ENCODE data around the gene TDP2. TPM values are rescaled to one million over a fixed set of nuclear protein-coding genes. Genes with fewer than 3 reads are reported as not detected.

The TDP2 gene
- total RNA-seq, 1 experiment from 2014 or later, result 30.2 TPM

GRCh38 chr6:24709014-24709711 lies 42.5 kb upstream of the TDP2 start:
- RAD21 ChIA-PET (ENCODE audit: low non-redundant PET in 1 of 2, low total read pairs in 2 of 2, uncharacterized antibody in 2 of 2, unreplicated experiment in 2 of 2), result no interaction called here
- H4K20me1 ChIP-seq (ENCODE audit: insufficient read depth), result peaks cover 33% of the 10 kb centered on the region

More at GRCh38 chr6:24709014-24709711, 42.5 kb upstream of the TDP2 start:
- H3K9ac ChIP-seq (ENCODE audit: low read length), result no peak overlapping the region
- peaks cover 57% of the 10 kb centered on the region for H3K79me2 ChIP-seq (ENCODE audit: insufficient read depth, low read length)
- H3K4me1 ChIP-seq (ENCODE audit: control insufficient read depth in 1 of 2, insufficient read depth in 2 of 2, low read length in 2 of 2), result no peaks in the 10 kb centered on the region
- CTCF ChIA-PET, result interaction anchor here (0.8 kb wide), 1 partner anchor 8 kb away, joined by 3 read pairs; no protein-coding TSS in a partner anchor
- H3K4me3 ChIP-seq (replicated peaks in 1 of 2; ENCODE audit: low read depth in 1 of 2, low read length in 2 of 2), result no peak overlapping the region
- H3K27ac ChIP-seq (ENCODE audit: low read depth, low read length), result no peak overlapping the region
- H3K36me3 ChIP-seq (ENCODE audit: control insufficient read depth in 1 of 2, insufficient read depth in 2 of 2, low read length in 2 of 2), result peaks cover 74 to 76% of the 10 kb centered on the region in 2 experiments
- H3K9me3 ChIP-seq (ENCODE audit: control insufficient read depth in 1 of 2, insufficient read depth in 1 of 2, low read depth in 1 of 2, low read length in 2 of 2), result no peaks in the 10 kb centered on the region
- POLR2A ChIA-PET, result no interaction called here
- no TSS peak for BruUV-seq (replicated peaks)
- H2AFZ ChIP-seq (ENCODE audit: low read depth, low read length, poor library complexity, severe bottlenecking), result no peak overlapping the region
- ATAC-seq (no peak), DNase-seq (ENCODE audit: low read depth, low spot score) (no peak)
- no peaks in the 10 kb centered on the region for H3K9me2 ChIP-seq (ENCODE audit: insufficient read depth)
- no peaks in the 10 kb centered on the region for H3K27me3 ChIP-seq (ENCODE audit: insufficient read depth, low read length)
- intact Hi-C loops (cut with micrococcal nuclease), result loop anchor here (10.0 kb wide), 1 partner anchor 306 kb away; no protein-coding TSS in a partner anchor
- H3K4me2 ChIP-seq (ENCODE audit: low read length), result no peak overlapping the region
- TF ChIP-seq POLR2AphosphoS5 (IDR thresholded peaks at IDR 0.05; ENCODE audit: low read depth, low read length), result no peak; the same call in 1 of the 2 replicates
- TF ChIP-seq ATF3 (IDR thresholded peaks at IDR 0.05), result no peak
- no peak for TF ChIP-seq ZNF274 (IDR thresholded peaks at IDR 0.05; ENCODE audit: low read depth, low read length)
- no peak for TF ChIP-seq FOSL1 (IDR thresholded peaks at IDR 0.05; ENCODE audit: low read depth)
- TF ChIP-seq EZH2phosphoT487 (IDR thresholded peaks at IDR 0.05; ENCODE audit: borderline replicate concordance), result no peak
- no peak for TF ChIP-seq ZBTB33 (IDR thresholded peaks at IDR 0.05; ENCODE audit: extremely low read depth, insufficient replicate concordance, low read length)
- no peak for TF ChIP-seq POLR2A (IDR thresholded peaks at IDR 0.05; ENCODE audit: borderline replicate concordance, extremely low read depth, insufficient read depth, insufficient read length)
- no peak for TF ChIP-seq CTCF (IDR thresholded peaks at IDR 0.05 in 2 of 3, conservative IDR thresholded peaks at IDR 0.05 in 1 of 3; ENCODE audit: borderline replicate concordance in 1 of 3, insufficient read depth in 1 of 3, low read depth in 2 of 3, low read length in 2 of 3)
- no peak for TF ChIP-seq CEBPB (IDR thresholded peaks at IDR 0.05; ENCODE audit: low read depth)
- no peak for TF ChIP-seq RAD21 (IDR thresholded peaks at IDR 0.05; ENCODE audit: low read depth)
- no peak for TF ChIP-seq CBX3 (IDR thresholded peaks at IDR 0.05; ENCODE audit: low read depth)
- no peak for TF ChIP-seq MAX (IDR thresholded peaks at IDR 0.05)
- no peak for TF ChIP-seq EZH2 (IDR thresholded peaks at IDR 0.05)

Measured in HCT116 (cell line).